Nephron (organoid): ENCODE measurements around the gene GAS7.
A peak's percentile ranks its signal among the peaks of the same experiment; 100 is the strongest.

Experiments used
- H3K27ac Mint-ChIP-seq, 3 experiments: 2 replicates each; pipeline ENCODE4 v1.8.0; 2020; ENCODE audit warnings: mixed read lengths in 3 of 3, mild to moderate bottlenecking in 2 of 3, moderate library complexity in 1 of 3
- H3K27me3 Mint-ChIP-seq: 2 replicates; pipeline ENCODE4 v1.8.0; 2021; ENCODE audit warnings: low read depth, mild to moderate bottlenecking, moderate library complexity, mixed read lengths
- H3K36me3 Mint-ChIP-seq: 2 replicates; pipeline ENCODE4 v1.8.0; 2020; ENCODE audit warnings: low read depth, mixed read lengths
- H3K4me1 Mint-ChIP-seq: 2 replicates; pipeline ENCODE4 v1.8.0; 2020; ENCODE audit warnings: mixed read lengths
- H3K4me3 Mint-ChIP-seq, 3 experiments: 2 replicates each; pipeline ENCODE4 v1.8.0; 2020; ENCODE audit warnings: mild to moderate bottlenecking in 3 of 3, mixed read lengths in 3 of 3, moderate library complexity in 2 of 3
- H3K9me3 Mint-ChIP-seq: 2 replicates; pipeline ENCODE4 v1.8.0; 2020; ENCODE audit warnings: mixed read lengths
- CTCF ChIP-seq, 3 experiments: fragments of 200-600 bp; sonication (generic); IDR thresholded peaks; one replicate each; pipeline ENCODE4 v1.5.0; 2021; ENCODE audit warnings: antibody characterized with exemption in 3 of 3; ENCODE audit not compliant: unreplicated experiment in 3 of 3

GAS7 gene

GRCh38 chr17:10045871-10046658 is 152.3 kb downstream of the GAS7 start:
- Mint-ChIP-seq H3K27ac (no peak overlapping the region), H3K4me1 (peaks cover 9% of the 10 kb centered on the region), H3K27me3 (peaks cover 7% of the 10 kb centered on the region), H3K36me3 (no peaks in the 10 kb centered on the region), H3K4me3 (no peak overlapping the region), H3K9me3 (no peaks in the 10 kb centered on the region)
- TF ChIP-seq CTCF (IDR thresholded peaks at IDR 0.05; ENCODE audit: unreplicated experiment in 3 of 3) = no peak

- TF ChIP-seq CTCF (IDR thresholded peaks at IDR 0.05; ENCODE audit: unreplicated experiment in 3 of 3) = no peak
- H3K4me1 Mint-ChIP-seq = peaks cover 6% of the 10 kb centered on the region
- H3K4me3 Mint-ChIP-seq = no peak overlapping the region
Measured at GRCh38 chr17:10042589-10043244, 155.7 kb downstream of the GAS7 start.

GRCh38 chr17:10041916-10042588 is 156.4 kb downstream of the GAS7 start:
- Mint-ChIP-seq H3K4me3 (no peak overlapping the region), H3K36me3 (no peaks in the 10 kb centered on the region), H3K9me3 (no peaks in the 10 kb centered on the region)

More at GRCh38 chr17:10042589-10043244, 155.7 kb downstream of the GAS7 start:
- Mint-ChIP-seq H3K27me3 (peaks cover 7% of the 10 kb centered on the region), H3K36me3 (no peaks in the 10 kb centered on the region), H3K9me3 (no peaks in the 10 kb centered on the region), H3K27ac (no peak overlapping the region)

GRCh38 chr17:10041287-10041612 is 157.2 kb downstream of the GAS7 start:
- Mint-ChIP-seq H3K36me3 (no peaks in the 10 kb centered on the region), H3K4me1 (peaks cover 13% of the 10 kb centered on the region), H3K4me3 (no peak overlapping the region), H3K27me3 (peaks cover 11% of the 10 kb centered on the region), H3K9me3 (no peaks in the 10 kb centered on the region), H3K27ac (no peak overlapping the region)
- TF ChIP-seq CTCF (IDR thresholded peaks at IDR 0.05; ENCODE audit: unreplicated experiment in 3 of 3) = no peak

More at GRCh38 chr17:10041916-10042588, 156.4 kb downstream of the GAS7 start:
- Mint-ChIP-seq H3K27ac (no peak overlapping the region), H3K4me1 (peaks cover 7% of the 10 kb centered on the region), H3K27me3 (peaks cover 11% of the 10 kb centered on the region)
- no peak for TF ChIP-seq CTCF (IDR thresholded peaks at IDR 0.05; ENCODE audit: unreplicated experiment in 3 of 3)

- no peak for TF ChIP-seq CTCF (IDR thresholded peaks at IDR 0.05; ENCODE audit: unreplicated experiment in 3 of 3)
- no peak overlapping the region for H3K4me3 Mint-ChIP-seq
Measured at GRCh38 chr17:10036511-10037061, 161.8 kb downstream of the GAS7 start.

More at GRCh38 chr17:10036511-10037061, 161.8 kb downstream of the GAS7 start:
- no peaks in the 10 kb centered on the region for H3K9me3 Mint-ChIP-seq
- H3K4me1 Mint-ChIP-seq = peaks cover 45% of the 10 kb centered on the region
- H3K36me3 Mint-ChIP-seq = no peaks in the 10 kb centered on the region
- H3K27ac Mint-ChIP-seq = peak overlapping the region; percentile 42 to 59 (median 56)
- H3K27me3 Mint-ChIP-seq = peaks cover 9% of the 10 kb centered on the region
